Trophoblast cell (in vitro differentiated cells and primary cell): Measurements from ENCODE around the gene LDHB.
"Not testable (repeated sequence)": the region's sequence is repeated elsewhere in the genome, so short reads cannot be mapped to it uniquely, and the experiment has no call there.

ENCODE experiments used
- DNase-seq, 2 donors: peaks; one replicate each; pipeline ENCODE4 v3.0.0-alpha.2; 2016
- H2AFZ ChIP-seq: 2 replicates; pipeline ENCODE4 v1.6.1; 2013; ENCODE audit warnings: low read length, moderate library complexity, mild to moderate bottlenecking; ENCODE audit not compliant: insufficient read depth, poor library complexity
- H2AK5ac ChIP-seq: 2 replicates; pipeline ENCODE4 v1.6.1; 2013; ENCODE audit warnings: mild to moderate bottlenecking, low read length
- H2BK120ac ChIP-seq: 2 replicates; pipeline ENCODE4 v1.6.1; 2013; ENCODE audit warnings: low read length, mild to moderate bottlenecking, moderate library complexity; ENCODE audit not compliant: insufficient read depth, poor library complexity
- H2BK12ac ChIP-seq: 2 replicates; pipeline ENCODE4 v1.6.1; 2013; ENCODE audit warnings: mild to moderate bottlenecking, low read length, moderate library complexity
- H2BK5ac ChIP-seq: 2 replicates; pipeline ENCODE4 v1.6.1; 2013; ENCODE audit warnings: low read length, low read depth, moderate library complexity, mild to moderate bottlenecking; ENCODE audit not compliant: poor library complexity
- H3K14ac ChIP-seq: 2 replicates; pipeline ENCODE4 v1.6.1; 2013; ENCODE audit warnings: mild to moderate bottlenecking, low read length
- H3K18ac ChIP-seq: 2 replicates; pipeline ENCODE4 v1.6.1; 2013; ENCODE audit warnings: mild to moderate bottlenecking, low read length
- H3K23ac ChIP-seq: 2 replicates; pipeline ENCODE4 v1.6.1; 2013; ENCODE audit warnings: low read length
- H3K27ac ChIP-seq: 2 replicates; pipeline ENCODE4 v1.5.1; 2013; ENCODE audit warnings: low read depth, mild to moderate bottlenecking, inconsistent platforms, low read length, moderate library complexity
- H3K27me3 ChIP-seq: 2 replicates; pipeline ENCODE4 v1.6.1; 2013; ENCODE audit warnings: inconsistent platforms, mild to moderate bottlenecking, low read length, moderate library complexity; ENCODE audit not compliant: insufficient read depth
- H3K36me3 ChIP-seq, 2 experiments: 1 replicate in 1 of 2; 2 replicates in 1 of 2; pipeline ENCODE4 v1.6.1; 2013; ENCODE audit warnings: low read length in 2 of 2, mild to moderate bottlenecking in 2 of 2, moderate library complexity in 1 of 2; ENCODE audit not compliant: insufficient read depth in 2 of 2, control insufficient read depth in 1 of 2
- H3K4ac ChIP-seq: 2 replicates; pipeline ENCODE4 v1.6.1; 2013; ENCODE audit warnings: low read depth, mild to moderate bottlenecking, low read length, moderate library complexity
- H3K4me1 ChIP-seq, 2 experiments: 1 replicate in 1 of 2; 2 replicates in 1 of 2; pipeline ENCODE4 v1.6.1; 2013; ENCODE audit warnings: low read length in 2 of 2, mild to moderate bottlenecking in 2 of 2, moderate library complexity in 1 of 2; ENCODE audit not compliant: insufficient read depth in 2 of 2, control insufficient read depth in 1 of 2
- H3K4me2 ChIP-seq: 2 replicates; pipeline ENCODE4 v1.6.1; 2013; ENCODE audit warnings: inconsistent platforms, mild to moderate bottlenecking, low read length, moderate library complexity
- H3K4me3 ChIP-seq: 2 replicates; pipeline ENCODE4 v1.5.1; 2013; ENCODE audit warnings: mild to moderate bottlenecking, low read depth, low read length, inconsistent platforms
- H3K79me1 ChIP-seq: one replicate; pipeline ENCODE4 v1.6.1; 2013; ENCODE audit warnings: low read length
- H3K79me2 ChIP-seq: 2 replicates; pipeline ENCODE4 v1.6.1; 2013; ENCODE audit warnings: low read length, mild to moderate bottlenecking; ENCODE audit not compliant: control insufficient read depth, insufficient read depth, poor library complexity
- H3K9ac ChIP-seq: 2 replicates; pipeline ENCODE4 v1.6.1; 2013; ENCODE audit warnings: mild to moderate bottlenecking, low read length
- H3K9me3 ChIP-seq: 2 replicates; pipeline ENCODE4 v1.6.1; 2013; ENCODE audit warnings: low read depth, mild to moderate bottlenecking, control low read depth, inconsistent platforms, low read length; ENCODE audit not compliant: insufficient read depth
- H4K12ac ChIP-seq: 2 replicates; pipeline ENCODE4 v1.6.1; 2013; ENCODE audit warnings: low read depth, mild to moderate bottlenecking, low read length, moderate library complexity
- H4K8ac ChIP-seq: 2 replicates; pipeline ENCODE4 v1.6.1; 2013; ENCODE audit warnings: low read depth, mild to moderate bottlenecking, low read length, moderate library complexity
- H4K91ac ChIP-seq: one replicate; pipeline ENCODE4 v1.6.1; 2013; ENCODE audit warnings: low read depth, mild to moderate bottlenecking, low read length, moderate library complexity
- WGBS: extraction: QIAGEN DNeasy Blood & Tissue Kit; methylation state at CpG from one replicate; pipeline ENCODE4 v1.1.7; 2013; ENCODE audit warnings: missing lambda C conversion rate; ENCODE audit not compliant: insufficient read length, insufficient coverage; ENCODE audit errors: extremely low coverage; 5-methylcytosine and 5-hydroxymethylcytosine counted together

The LDHB gene

GRCh38 chr12:21648378-21648777, 9.3 kb downstream of the LDHB start:
- Histone ChIP-seq H3K9ac (no peak overlapping the region), H4K12ac (no peak overlapping the region), H3K4me2 (no peak overlapping the region), H3K4me3 (no peak overlapping the region), H3K9me3 (no peaks in the 10 kb centered on the region), H3K4ac (no peak overlapping the region), H3K14ac (no peak overlapping the region), H2BK12ac (no peak overlapping the region), H2BK5ac (no peak overlapping the region), H3K27ac (no peak overlapping the region), H2AK5ac (no peak overlapping the region), H2BK120ac (no peak overlapping the region), H3K23ac (no peak overlapping the region), H3K79me2 (no peaks in the 10 kb centered on the region), H3K36me3 (peaks cover 0 to 16% of the 10 kb centered on the region in 2 experiments), H3K79me1 (no peaks in the 10 kb centered on the region), H2AFZ (no peak overlapping the region), H3K4me1 (peaks cover 7 to 8% of the 10 kb centered on the region in 2 experiments), H3K27me3 (no peaks in the 10 kb centered on the region), H4K91ac (no peak overlapping the region), H3K18ac (no peak overlapping the region), H4K8ac (no peak overlapping the region)
- no peak for DNase-seq
- WGBS: no CpG with 5 or more reads among the region's 2 CpGs

GRCh38 chr12:21647179-21647578, 10.5 kb downstream of the LDHB start:
- H3K14ac ChIP-seq: no peak overlapping the region
- H3K4ac ChIP-seq: no peak overlapping the region
- no peak overlapping the region for H2BK12ac ChIP-seq
- H3K79me2 ChIP-seq: no peaks in the 10 kb centered on the region
- no peaks in the 10 kb centered on the region for H3K9me3 ChIP-seq
- H3K79me1 ChIP-seq: no peaks in the 10 kb centered on the region
- no peak overlapping the region for H2BK5ac ChIP-seq
- no peak overlapping the region for H4K8ac ChIP-seq
- H3K36me3 ChIP-seq: peaks cover 0 to 17% of the 10 kb centered on the region in 2 experiments
- no peak overlapping the region for H3K23ac ChIP-seq
- peaks cover 7 to 8% of the 10 kb centered on the region in 2 experiments for H3K4me1 ChIP-seq
- H2AFZ ChIP-seq: no peak overlapping the region
- DNase-seq: no peak
- H3K4me3 ChIP-seq: no peak overlapping the region
- H3K9ac ChIP-seq: no peak overlapping the region
- H2AK5ac ChIP-seq: no peak overlapping the region
- H2BK120ac ChIP-seq: no peak overlapping the region
- no peak overlapping the region for H4K12ac ChIP-seq
- no peak overlapping the region for H3K27ac ChIP-seq
- H4K91ac ChIP-seq: no peak overlapping the region
- no peak overlapping the region for H3K18ac ChIP-seq
- no peak overlapping the region for H3K4me2 ChIP-seq
- H3K27me3 ChIP-seq: no peaks in the 10 kb centered on the region

GRCh38 chr12:21645041-21645500, 12.6 kb downstream of the LDHB start:
- H3K36me3 ChIP-seq: peaks cover 0 to 16% of the 10 kb centered on the region in 2 experiments
- not testable (repeated sequence) for H3K4me3 ChIP-seq, H4K12ac ChIP-seq, H3K4me1 ChIP-seq, H3K4me2 ChIP-seq, H2AK5ac ChIP-seq, H3K79me2 ChIP-seq, H3K18ac ChIP-seq, H4K91ac ChIP-seq, H2BK5ac ChIP-seq, H2BK12ac ChIP-seq, H2AFZ ChIP-seq, H3K27me3 ChIP-seq, H3K79me1 ChIP-seq, H3K9me3 ChIP-seq, H3K14ac ChIP-seq, H4K8ac ChIP-seq, H3K4ac ChIP-seq, H3K23ac ChIP-seq, H2BK120ac ChIP-seq, DNase-seq, H3K9ac ChIP-seq
- H3K27ac ChIP-seq: peak overlapping the region; percentile 20
- WGBS: no CpG with 5 or more reads among the region's 7 CpGs

GRCh38 chr12:21644516-21644915, 13.1 kb downstream of the LDHB start:
- Histone ChIP-seq H4K91ac (no peak overlapping the region), H3K4me2 (no peak overlapping the region), H2BK120ac (no peak overlapping the region), H3K4ac (no peak overlapping the region), H4K12ac (no peak overlapping the region), H3K27me3 (no peaks in the 10 kb centered on the region), H3K4me1 (peaks cover 2 to 3% of the 10 kb centered on the region in 2 experiments), H2BK5ac (no peak overlapping the region), H3K23ac (no peak overlapping the region), H3K9me3 (no peaks in the 10 kb centered on the region), H4K8ac (no peak overlapping the region), H3K14ac (no peak overlapping the region), H3K27ac (no peak overlapping the region), H3K4me3 (no peak overlapping the region), H2BK12ac (no peak overlapping the region), H3K18ac (no peak overlapping the region), H2AFZ (no peak overlapping the region), H3K36me3 (peaks cover 0 to 16% of the 10 kb centered on the region in 2 experiments), H2AK5ac (no peak overlapping the region), H3K9ac (no peak overlapping the region), H3K79me2 (no peaks in the 10 kb centered on the region), H3K79me1 (no peaks in the 10 kb centered on the region)
- no CpG with 5 or more reads among the region's 4 CpGs for WGBS
- no peak for DNase-seq
